ELF-1 (cell line): ENCODE measurements around the gene MON2.
A peak's percentile ranks its signal among the peaks of the same experiment; 100 is the strongest.
"Not testable (repeated sequence)": the region's sequence is repeated elsewhere in the genome, so short reads cannot be mapped to it uniquely, and the experiment has no call there.

Source experiments
- DNase-seq: peaks from one replicate; pipeline ENCODE4 v3.0.0-alpha.2; 2016; ENCODE audit warnings: low read depth, low spot score

The MON2 gene

GRCh38 chr12:62466594-62467491, at the start of gene MON2:
MON2 (plus strand) TSS chr12:62466826; CDS start chr12:62467208, 382 bp downstream.
- peak; percentile 87 for DNase-seq

GRCh38 chr12:62426089-62426488, 40.5 kb upstream of the MON2 start:
- no peak for DNase-seq

DNA sequence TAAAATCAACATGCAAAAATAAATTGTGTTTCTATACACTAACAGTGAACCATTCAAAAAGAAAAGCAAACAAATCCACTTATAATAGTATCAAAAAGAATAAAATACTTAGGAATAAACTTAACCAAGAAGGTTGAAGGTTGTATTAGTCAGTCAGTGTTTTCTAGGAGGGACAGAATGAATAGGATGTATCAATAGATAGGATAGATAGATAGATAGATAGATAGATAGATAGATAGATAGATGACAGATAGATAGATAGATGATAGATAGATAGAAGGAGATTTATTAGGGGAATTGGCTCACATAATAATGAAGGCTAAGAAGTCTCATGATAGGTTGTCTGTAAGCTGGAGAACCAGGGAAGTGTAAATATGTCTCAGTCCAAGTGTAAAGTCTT, 37.2 kb upstream of the MON2 start:
- no peak for DNase-seq

GRCh38 chr12:62434494-62435302, 31.9 kb upstream of the MON2 start:
- DNase-seq, result peak; percentile 23

- DNase-seq, result peak; percentile 84
Observed at GRCh38 chr12:62435303-62436163, 31.1 kb upstream of the MON2 start.

- no peak for DNase-seq
Observed at GRCh38 chr12:62436164-62436503, 30.5 kb upstream of the MON2 start.

DNA sequence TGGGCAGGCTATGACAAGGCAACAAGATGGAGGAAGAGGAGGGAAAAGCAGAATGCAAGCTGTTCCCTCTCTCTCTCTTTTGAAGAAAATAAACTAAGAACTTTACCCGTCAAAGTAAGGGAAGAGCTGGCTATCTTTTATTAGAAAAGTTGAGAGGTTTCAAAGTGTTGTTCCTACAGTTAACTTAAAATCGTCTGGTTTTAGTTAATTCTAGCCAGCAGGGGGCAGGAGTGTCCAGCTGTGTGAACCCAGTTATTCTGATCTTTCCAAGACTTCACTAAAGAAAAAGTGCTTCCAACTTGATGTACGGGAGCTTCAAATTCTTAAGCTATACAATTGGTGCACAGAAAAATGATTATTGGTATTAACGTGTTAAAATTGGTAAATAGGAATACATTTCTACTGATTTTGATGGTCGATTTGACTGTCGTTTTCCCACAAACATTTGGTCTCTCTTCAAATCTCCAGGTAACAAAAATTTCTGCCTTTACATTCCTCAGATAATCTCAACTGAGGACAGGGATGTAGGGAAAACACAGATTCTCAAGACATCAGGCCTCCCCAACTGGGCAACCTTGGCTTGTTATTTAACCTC, 28.4 kb upstream of the MON2 start:
- DNase-seq, result peak; percentile 21

- DNase-seq, result no peak
Observed at GRCh38 chr12:62446754-62447452, 19.7 kb upstream of the MON2 start.

DNA sequence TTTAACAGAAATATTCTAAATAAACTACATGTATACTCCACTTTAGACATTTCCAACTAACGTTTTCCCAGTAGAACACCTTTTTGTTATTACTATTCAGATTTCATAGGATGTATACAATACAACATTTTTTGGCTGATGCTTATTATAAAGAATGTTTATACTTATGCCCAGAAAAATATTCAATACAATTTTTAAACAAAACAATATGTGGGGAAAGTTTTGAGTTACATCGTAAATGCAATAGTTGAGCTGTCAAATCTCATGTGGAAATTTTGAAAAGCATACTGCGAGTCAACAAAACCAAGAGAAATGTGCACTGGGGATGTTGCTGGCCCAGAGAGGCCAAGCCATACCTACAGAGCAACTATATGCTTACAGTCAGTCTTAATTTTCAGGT, 18.2 kb upstream of the MON2 start:
- no peak for DNase-seq

GRCh38 chr12:62455429-62455828, 11.2 kb upstream of the MON2 start:
- not testable (repeated sequence) for DNase-seq

- DNase-seq, result no peak
Observed at GRCh38 chr12:62458626-62459025, 8.0 kb upstream of the MON2 start.

DNA sequence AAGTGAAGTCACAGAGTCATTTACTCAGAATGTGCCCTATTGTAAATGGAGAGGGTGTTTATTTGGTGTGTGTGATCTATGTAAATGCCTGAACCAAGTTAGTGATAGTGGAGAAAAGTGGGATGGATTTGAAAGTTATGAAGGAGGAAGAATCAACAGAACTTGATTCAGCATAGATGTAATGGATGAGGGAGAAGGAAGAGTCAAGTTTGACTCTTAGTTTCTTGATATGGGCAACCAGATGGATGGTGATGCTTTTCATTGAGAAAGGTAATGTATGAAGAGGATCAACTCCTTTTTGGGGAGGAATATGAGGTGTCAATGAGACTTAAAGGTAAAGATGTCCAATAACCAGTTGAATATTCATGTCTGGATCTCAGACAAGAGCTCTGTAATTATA, 6.7 kb upstream of the MON2 start:
- no peak for DNase-seq

DNA sequence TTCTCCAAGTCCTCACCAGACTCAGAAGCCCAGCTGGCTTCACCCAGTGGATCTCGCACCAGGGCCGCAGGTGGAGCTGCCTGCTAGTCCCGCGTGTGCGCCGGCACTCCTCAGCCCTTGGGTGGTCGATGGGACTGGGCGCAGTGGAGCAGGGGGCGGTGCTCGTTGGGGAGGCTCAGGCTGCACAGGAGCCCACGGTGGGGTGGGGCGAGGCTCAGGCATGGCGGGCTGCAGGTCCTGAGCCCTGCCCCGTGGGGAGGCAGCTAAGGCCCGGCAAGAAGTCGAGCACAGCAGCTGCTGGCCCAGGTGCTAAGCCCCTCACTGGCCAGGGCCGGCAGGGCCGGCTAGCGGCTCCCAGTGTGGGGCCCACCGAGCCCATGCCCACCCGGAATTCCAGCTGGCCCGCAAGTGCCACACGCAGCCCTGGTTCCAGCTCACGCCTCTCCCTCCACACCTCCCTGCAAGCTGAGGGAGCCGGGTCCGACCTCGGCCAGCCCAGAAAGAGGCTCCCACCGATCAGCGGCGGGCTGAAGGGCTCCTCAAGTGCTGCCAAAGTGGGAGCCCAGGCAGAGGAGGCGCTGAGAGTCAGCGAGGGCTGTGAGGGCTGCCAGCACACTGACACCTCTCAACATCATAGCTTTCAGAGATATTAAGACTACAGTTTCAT, 5.3 kb upstream of the MON2 start:
- not testable (repeated sequence) for DNase-seq

- not testable (repeated sequence) for DNase-seq
Observed at GRCh38 chr12:62463252-62463651, 3.4 kb upstream of the MON2 start.

DNA sequence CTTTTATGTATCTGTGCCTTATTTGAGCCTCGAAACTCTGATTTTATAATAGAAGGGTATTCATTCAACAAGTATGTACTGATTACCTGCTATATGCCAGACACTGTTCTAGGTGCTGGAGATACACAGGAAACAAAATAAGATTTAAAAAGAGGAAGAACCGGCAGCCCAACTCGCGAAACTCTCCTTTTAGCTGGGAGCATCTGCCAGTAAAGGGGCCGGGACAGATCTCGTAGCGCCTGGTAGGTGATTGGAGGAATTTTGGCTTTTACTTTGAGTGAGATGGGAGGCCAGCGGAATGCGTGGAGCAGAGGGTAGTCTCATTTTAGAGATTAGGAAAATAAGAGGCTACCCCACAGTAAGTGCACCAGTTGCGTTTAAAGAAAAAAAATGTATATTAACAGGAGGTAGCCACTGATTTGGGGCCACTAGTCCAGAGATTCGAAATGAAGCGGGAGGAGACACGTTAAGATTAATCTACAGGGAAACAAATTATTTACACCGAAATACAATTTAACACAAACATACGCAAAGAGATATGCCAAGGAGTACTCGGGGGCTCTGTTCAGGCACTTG, 520 bp upstream of the MON2 start:
- DNase-seq, result peak; percentile 41

GRCh38 chr12:62468397-62468796, 1.8 kb downstream of the MON2 start:
- DNase-seq, result no peak

DNA sequence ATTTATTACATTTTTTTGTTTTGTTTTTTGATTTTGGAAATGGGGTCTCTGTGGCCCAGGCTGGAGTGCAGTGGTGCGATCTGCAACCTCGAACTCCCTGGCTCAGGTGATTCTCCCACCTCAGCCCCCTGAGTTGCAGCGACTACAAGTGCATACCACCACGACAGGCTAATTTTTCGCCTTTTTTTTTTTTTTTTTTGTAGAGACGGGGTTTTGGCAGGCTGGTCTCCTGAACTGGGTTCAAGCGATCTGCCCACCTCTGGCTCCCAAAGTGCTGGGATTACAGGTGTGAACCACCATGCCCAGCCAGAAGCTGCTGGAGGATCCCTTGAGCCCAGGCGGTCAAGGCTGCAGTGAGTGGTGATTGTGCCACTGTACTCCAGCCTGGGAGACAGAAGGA, 2.3 kb downstream of the MON2 start:
- no peak for DNase-seq

- DNase-seq, result no peak
Observed at GRCh38 chr12:62469704-62470103, 3.1 kb downstream of the MON2 start.

DNA sequence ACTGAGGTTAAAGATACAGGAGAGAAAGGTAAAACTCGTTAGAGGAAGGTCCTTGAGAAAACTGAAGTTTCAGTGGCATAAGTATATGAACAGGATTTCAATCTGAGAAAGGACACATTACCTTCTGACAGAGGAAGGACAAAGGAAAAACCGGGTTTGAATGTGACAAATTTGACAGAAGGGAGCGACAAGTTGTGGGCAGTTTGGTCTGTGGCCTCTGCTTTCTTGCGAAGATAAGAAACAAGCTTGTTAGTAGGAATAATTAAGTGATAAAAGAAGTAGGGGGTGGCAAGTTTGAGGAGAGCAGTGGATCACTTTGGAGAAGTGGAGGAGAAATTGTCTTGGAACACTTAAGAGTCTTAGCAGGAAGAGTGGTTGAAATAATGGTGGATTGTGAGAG, 5.1 kb downstream of the MON2 start:
- no peak for DNase-seq

- DNase-seq, result no peak
Observed at GRCh38 chr12:62472472-62472871, 5.8 kb downstream of the MON2 start.
